Activated B cell treated with CpG ODN at 0.5 μM for 24 hours (primary cell): Measurements from ENCODE around the gene EML1. TPM values are rescaled to one million over a fixed set of nuclear protein-coding genes. Genes with fewer than 3 reads are reported as not detected.

ENCODE experiments used
- ATAC-seq: fragments of 200-7000 bp; cut with Tn5 transposase; one replicate; pipeline ENCODE4 v1.10.0; 2021; ENCODE audit warnings: low read depth, mild to moderate bottlenecking, moderate library complexity
- CTCF ChIA-PET: fragments of 350-600 bp; sonication (Branson Sonifier 250); formaldehyde crosslinking; loops from one replicate; lab custom pipeline; 2021; ENCODE audit warnings: antibody characterized with exemption; lab: Charles Lee
- POLR2A ChIA-PET: fragments of 350-600 bp; sonication (Branson Sonifier 250); formaldehyde crosslinking; loops from one replicate; lab custom pipeline; 2021; ENCODE audit warnings: antibody characterized with exemption; lab: Charles Lee
- DNase-seq: peaks from one replicate; pipeline ENCODE4 v3.0.0; 2022
- H3K27ac Mint-ChIP-seq: one replicate; pipeline ENCODE4 v1.8.0; 2020; ENCODE audit warnings: mixed read lengths
- H3K27me3 Mint-ChIP-seq: one replicate; pipeline ENCODE4 v1.8.0; 2021; ENCODE audit warnings: mixed read lengths
- H3K36me3 Mint-ChIP-seq: one replicate; pipeline ENCODE4 v1.8.0; 2021; ENCODE audit warnings: low read depth, mixed read lengths
- H3K4me1 Mint-ChIP-seq: one replicate; pipeline ENCODE4 v1.8.0; 2021; ENCODE audit warnings: mixed read lengths
- H3K4me3 Mint-ChIP-seq: one replicate; pipeline ENCODE4 v1.8.0; 2020; ENCODE audit warnings: mild to moderate bottlenecking, mixed read lengths
- H3K9me3 Mint-ChIP-seq: one replicate; pipeline ENCODE4 v1.8.0; 2020; ENCODE audit warnings: mixed read lengths
- CTCF ChIP-seq: fragments of 200-600 bp; IDR thresholded peaks from one replicate; pipeline ENCODE4 v1.8.0; 2022; ENCODE audit warnings: antibody characterized with exemption, mild to moderate bottlenecking
- intact Hi-C: fragments of 100-400 bp; cut with micrococcal nuclease; formaldehyde crosslinking; loops from one replicate; pipeline ENCODE4 v1.15.1; 2024
- total RNA-seq: library from RNA; stranded (reverse); gene quantifications from 2 replicates; pipeline ENCODE4 v1.2.3, GENCODE V29; 2022

EML1 gene
- total RNA-seq, 1 donor from 2014 or later: not detected

DNA sequence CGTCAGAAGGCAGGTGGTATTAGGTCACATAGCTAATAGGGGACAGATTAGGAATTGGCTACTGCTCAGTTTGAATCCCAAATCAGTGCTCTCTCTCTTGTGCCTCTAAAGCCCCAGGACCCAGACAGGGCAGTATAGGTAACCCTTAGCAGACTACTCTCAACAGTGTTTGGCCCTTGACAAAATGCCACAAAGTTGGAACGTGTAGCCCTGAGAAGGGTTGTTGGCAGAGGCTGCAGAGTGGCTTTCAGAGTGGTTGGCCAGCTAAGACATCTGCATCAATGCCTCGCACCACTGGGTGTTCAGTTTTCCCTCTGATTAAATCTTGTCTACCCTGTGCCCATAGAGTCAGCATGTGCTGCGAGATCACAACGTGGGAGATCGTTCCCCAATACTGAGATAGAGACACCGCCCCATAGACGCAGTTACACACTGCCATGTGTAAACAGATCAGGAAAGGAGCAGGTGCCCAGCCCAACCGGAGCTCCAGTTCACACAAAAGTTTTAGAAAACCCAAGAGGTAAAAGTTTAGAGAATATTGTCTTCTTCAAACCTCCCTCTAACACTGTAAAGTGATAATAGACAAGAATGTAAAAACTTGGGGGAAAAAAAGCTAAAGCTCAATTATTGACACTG lies 48.3 kb downstream of the EML1 start:
- POLR2A ChIA-PET: no interaction called here

GRCh38 chr14:99842141-99842540 lies 48.9 kb downstream of the EML1 start:
- Mint-ChIP-seq H3K4me1 (no peaks in the 10 kb centered on the region), H3K27me3 (peaks cover 17% of the 10 kb centered on the region), H3K9me3 (peaks cover 3% of the 10 kb centered on the region), H3K27ac (no peak overlapping the region), H3K4me3 (no peak overlapping the region), H3K36me3 (no peaks in the 10 kb centered on the region)
- intact Hi-C loops: no loop called here
- no peak for DNase-seq
- no peak for ATAC-seq
- ChIA-PET POLR2A (no interaction called here), CTCF (no interaction called here)
- no peak for TF ChIP-seq CTCF

More for the DNA sequence above, 48.3 kb downstream of the EML1 start:
- ATAC-seq: no peak
- no peak for DNase-seq
- peaks cover 20% of the 10 kb centered on the region for H3K27me3 Mint-ChIP-seq
- no peak overlapping the region for H3K27ac Mint-ChIP-seq
- intact Hi-C loops: no loop called here
- no peaks in the 10 kb centered on the region for H3K4me1 Mint-ChIP-seq
- no peak overlapping the region for H3K4me3 Mint-ChIP-seq
- no peaks in the 10 kb centered on the region for H3K36me3 Mint-ChIP-seq
- no peaks in the 10 kb centered on the region for H3K9me3 Mint-ChIP-seq
- CTCF ChIA-PET: no interaction called here
- no peak for TF ChIP-seq CTCF

GRCh38 chr14:99846808-99847207 lies 53.6 kb downstream of the EML1 start:
- ATAC-seq (no peak), DNase-seq (no peak)
- H3K9me3 Mint-ChIP-seq: peaks cover 9% of the 10 kb centered on the region
- peaks cover 15% of the 10 kb centered on the region for H3K27me3 Mint-ChIP-seq
- H3K27ac Mint-ChIP-seq: no peak overlapping the region
- ChIA-PET POLR2A (no interaction called here), CTCF (no interaction called here)
- intact Hi-C loops: no loop called here
- H3K36me3 Mint-ChIP-seq: no peaks in the 10 kb centered on the region
- no peak for TF ChIP-seq CTCF
- H3K4me3 Mint-ChIP-seq: no peak overlapping the region
- no peaks in the 10 kb centered on the region for H3K4me1 Mint-ChIP-seq

DNA sequence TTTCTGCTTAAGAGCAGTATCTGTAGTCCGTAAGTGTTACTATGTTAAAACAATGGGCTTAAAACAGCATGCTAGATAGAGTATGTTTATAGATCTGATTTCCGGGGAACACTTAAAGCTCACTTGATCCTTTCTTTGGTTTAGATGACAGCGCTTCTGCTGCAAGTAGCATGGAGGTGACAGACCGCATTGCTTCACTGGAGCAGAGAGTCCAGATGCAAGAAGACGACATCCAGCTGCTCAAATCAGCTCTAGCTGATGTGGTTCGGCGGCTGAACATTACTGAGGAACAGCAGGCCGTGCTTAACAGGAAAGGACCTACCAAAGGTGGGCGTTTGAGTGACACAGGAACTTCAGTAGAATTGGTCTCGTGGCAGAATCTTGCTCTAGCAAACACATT lies 57.5 kb downstream of the EML1 start:
- Mint-ChIP-seq H3K4me1 (no peaks in the 10 kb centered on the region), H3K27ac (no peak overlapping the region), H3K27me3 (peaks cover 18% of the 10 kb centered on the region), H3K9me3 (peaks cover 9% of the 10 kb centered on the region), H3K4me3 (no peak overlapping the region), H3K36me3 (no peaks in the 10 kb centered on the region)
- no peak for TF ChIP-seq CTCF
- ChIA-PET POLR2A (no interaction called here), CTCF (no interaction called here)
- DNase-seq: no peak
- no peak for ATAC-seq
- intact Hi-C loops: no loop called here

DNA sequence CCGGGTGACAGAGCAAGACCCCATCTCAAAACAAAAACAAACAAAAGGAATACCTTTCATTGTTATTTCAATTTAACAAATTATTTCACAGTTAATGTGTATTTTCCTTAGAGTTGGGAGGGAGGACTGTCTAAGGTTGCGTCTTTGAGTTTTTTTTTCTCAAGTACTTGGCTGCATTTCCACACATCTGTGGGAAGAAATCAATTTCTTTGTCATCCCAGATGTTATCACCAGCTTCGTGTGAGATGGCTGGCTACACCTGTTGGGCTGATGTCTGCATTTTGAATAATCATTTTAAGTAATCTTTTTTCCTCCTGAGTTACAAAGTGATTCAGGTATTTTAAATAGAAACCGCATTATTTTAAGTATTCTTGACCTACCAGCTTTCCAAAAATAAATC lies 59.4 kb downstream of the EML1 start:
- Mint-ChIP-seq H3K27me3 (peaks cover 25% of the 10 kb centered on the region), H3K27ac (no peak overlapping the region), H3K36me3 (no peaks in the 10 kb centered on the region), H3K4me3 (no peak overlapping the region), H3K9me3 (peaks cover 4% of the 10 kb centered on the region), H3K4me1 (no peaks in the 10 kb centered on the region)
- ChIA-PET CTCF (no interaction called here), POLR2A (no interaction called here)
- DNase-seq (no peak), ATAC-seq (no peak)
- TF ChIP-seq CTCF: no peak
- intact Hi-C loops: no loop called here
